GM19240 (cell line): ENCODE data around the gene TBC1D9B.
"Not testable (repeated sequence)": the region's sequence is repeated elsewhere in the genome, so short reads cannot be mapped to it uniquely, and the experiment has no call there.

ENCODE experiments used
- DNase-seq: peaks from one replicate; pipeline ENCODE4 v3.0.0; 2011; ENCODE audit warnings: low spot score; ENCODE audit not compliant: insufficient read length

The TBC1D9B gene

GRCh38 chr5:179886190-179886911 lies 21.3 kb downstream of the TBC1D9B start:
- DNase-seq: no peak

GRCh38 chr5:179885491-179886090 lies 22.1 kb downstream of the TBC1D9B start:
- DNase-seq: no peak

- DNase-seq: no peak
Observed at GRCh38 chr5:179883163-179883562, 24.5 kb downstream of the TBC1D9B start.

- no peak for DNase-seq
Observed at GRCh38 chr5:179882338-179882737, 25.4 kb downstream of the TBC1D9B start.

- no peak for DNase-seq
Observed at GRCh38 chr5:179880848-179881590, 26.7 kb downstream of the TBC1D9B start.

GRCh38 chr5:179880066-179880650 lies 27.5 kb downstream of the TBC1D9B start:
- DNase-seq: no peak

GRCh38 chr5:179879690-179880010 lies 28.0 kb downstream of the TBC1D9B start:
- DNase-seq: no peak

GRCh38 chr5:179879003-179879689 lies 28.6 kb downstream of the TBC1D9B start:
- no peak for DNase-seq

GRCh38 chr5:179878222-179879002 lies 29.3 kb downstream of the TBC1D9B start:
- DNase-seq: no peak

GRCh38 chr5:179876610-179876952 lies 31.1 kb downstream of the TBC1D9B start:
- no peak for DNase-seq

- no peak for DNase-seq
Observed at GRCh38 chr5:179875741-179876609, 31.7 kb downstream of the TBC1D9B start.

- DNase-seq: no peak
Observed at GRCh38 chr5:179874536-179875292, 33.0 kb downstream of the TBC1D9B start.

GRCh38 chr5:179874136-179874535 lies 33.6 kb downstream of the TBC1D9B start:
- DNase-seq: no peak

GRCh38 chr5:179873588-179874110 lies 34.0 kb downstream of the TBC1D9B start:
- DNase-seq: no peak

- DNase-seq: no peak
Observed at GRCh38 chr5:179872828-179873575, 34.7 kb downstream of the TBC1D9B start.

GRCh38 chr5:179872055-179872827 lies 35.5 kb downstream of the TBC1D9B start:
- no peak for DNase-seq

- not testable (repeated sequence) for DNase-seq
Observed at GRCh38 chr5:179871533-179871932, 36.2 kb downstream of the TBC1D9B start.
